SK-N-MC (cell line): ENCODE results near the gene WFDC1.

Source experiments
- DNase-seq: peaks from one replicate; pipeline ENCODE4 v3.0.0-alpha.2; 2011; ENCODE audit warnings: low read depth, low spot score
- H3K27ac ChIP-seq: fragments of 200-600 bp; sonication (generic); 2 replicates; pipeline ENCODE4 v1.5.1; 2016; ENCODE audit warnings: mixed run types
- H3K36me3 ChIP-seq: fragments of 200-600 bp; sonication (generic); 2 replicates; pipeline ENCODE4 v1.6.1; 2017; ENCODE audit warnings: antibody characterized with exemption, low read length, mixed read lengths; ENCODE audit not compliant: insufficient read depth
- H3K4me3 ChIP-seq: fragments of 200-600 bp; sonication (generic); 2 replicates; pipeline ENCODE4 v1.5.1; 2016
- H3K9ac ChIP-seq: fragments of 200-600 bp; sonication (generic); 2 replicates; pipeline ENCODE4 v1.8.0; 2017; ENCODE audit warnings: mixed run types, mixed read lengths; ENCODE audit not compliant: insufficient read length
- H3K9me3 ChIP-seq: fragments of 200-600 bp; sonication (generic); 2 replicates; pipeline ENCODE4 v1.6.1; 2017; ENCODE audit warnings: low read depth, mild to moderate bottlenecking, antibody characterized with exemption, low read length, moderate library complexity, mixed read lengths
- EZH2 ChIP-seq: fragments of 200-600 bp; sonication (generic); IDR thresholded peaks from one replicate; pipeline ENCODE4 v1.6.1; 2017; ENCODE audit warnings: antibody characterized with exemption
- FOXP2 ChIP-seq: optimal IDR thresholded peaks from 2 replicates; pipeline ENCODE3; 2011; ENCODE audit warnings: mild to moderate bottlenecking, moderate library complexity; ENCODE audit not compliant: insufficient read depth; ENCODE audit errors: extremely low read length, control extremely low read depth
- POLR2AphosphoS5 ChIP-seq: IDR thresholded peaks from 2 replicates; pipeline ENCODE4 v1.6.1; 2012; ENCODE audit warnings: mild to moderate bottlenecking, low read depth, low read length, borderline replicate concordance

Gene WFDC1

GRCh38 chr16:84356176-84356575 is 61.5 kb downstream of the WFDC1 start:
- H3K4me3 ChIP-seq, result no peak overlapping the region
- no peak for TF ChIP-seq EZH2
- TF ChIP-seq POLR2AphosphoS5, result no peak
- no peak for TF ChIP-seq FOXP2
- H3K9ac ChIP-seq, result no peak overlapping the region
- H3K9me3 ChIP-seq, result no peaks in the 10 kb centered on the region
- no peak overlapping the region for H3K27ac ChIP-seq
- no peaks in the 10 kb centered on the region for H3K36me3 ChIP-seq
- DNase-seq, result no peak

- Histone ChIP-seq H3K9me3 (no peaks in the 10 kb centered on the region), H3K36me3 (no peaks in the 10 kb centered on the region), H3K4me3 (no peak overlapping the region), H3K27ac (no peak overlapping the region), H3K9ac (no peak overlapping the region)
- TF ChIP-seq EZH2, result no peak
- no peak for TF ChIP-seq POLR2AphosphoS5
- no peak for TF ChIP-seq FOXP2
- DNase-seq, result no peak
These were observed 62.0 kb downstream of the WFDC1 start for GRCh38 chr16:84356591-84357116.

- no peak overlapping the region for H3K27ac ChIP-seq
- no peaks in the 10 kb centered on the region for H3K9me3 ChIP-seq
- no peak for TF ChIP-seq EZH2
- TF ChIP-seq POLR2AphosphoS5, result no peak
- TF ChIP-seq FOXP2, result no peak
- DNase-seq, result no peak
- no peak overlapping the region for H3K9ac ChIP-seq
- no peaks in the 10 kb centered on the region for H3K36me3 ChIP-seq
- no peak overlapping the region for H3K4me3 ChIP-seq
These were observed 62.5 kb downstream of the WFDC1 start for GRCh38 chr16:84357191-84357651.

- H3K27ac ChIP-seq, result no peak overlapping the region
- DNase-seq, result no peak
- no peaks in the 10 kb centered on the region for H3K9me3 ChIP-seq
- H3K9ac ChIP-seq, result no peak overlapping the region
- no peak overlapping the region for H3K4me3 ChIP-seq
- no peaks in the 10 kb centered on the region for H3K36me3 ChIP-seq
- no peak for TF ChIP-seq EZH2
- no peak for TF ChIP-seq FOXP2
- TF ChIP-seq POLR2AphosphoS5, result no peak
These were observed 64.1 kb downstream of the WFDC1 start for GRCh38 chr16:84358601-84359295.

GRCh38 chr16:84359326-84359725 is 64.6 kb downstream of the WFDC1 start:
- DNase-seq, result no peak
- Histone ChIP-seq H3K9ac (no peak overlapping the region), H3K36me3 (no peaks in the 10 kb centered on the region), H3K27ac (no peak overlapping the region), H3K4me3 (no peak overlapping the region), H3K9me3 (no peaks in the 10 kb centered on the region)
- TF ChIP-seq POLR2AphosphoS5 (no peak), FOXP2 (no peak), EZH2 (no peak)

- no peaks in the 10 kb centered on the region for H3K36me3 ChIP-seq
- H3K9me3 ChIP-seq, result no peaks in the 10 kb centered on the region
- H3K4me3 ChIP-seq, result no peak overlapping the region
- H3K27ac ChIP-seq, result no peak overlapping the region
- TF ChIP-seq EZH2, result no peak
- TF ChIP-seq POLR2AphosphoS5, result no peak
- no peak for TF ChIP-seq FOXP2
- H3K9ac ChIP-seq, result no peak overlapping the region
- DNase-seq, result no peak
These were observed 65.5 kb downstream of the WFDC1 start for GRCh38 chr16:84360170-84360569.

GRCh38 chr16:84360748-84361147 is 66.1 kb downstream of the WFDC1 start:
- H3K4me3 ChIP-seq, result no peak overlapping the region
- H3K9ac ChIP-seq, result no peak overlapping the region
- no peaks in the 10 kb centered on the region for H3K36me3 ChIP-seq
- no peak for DNase-seq
- TF ChIP-seq EZH2, result no peak
- TF ChIP-seq FOXP2, result no peak
- no peak for TF ChIP-seq POLR2AphosphoS5
- no peaks in the 10 kb centered on the region for H3K9me3 ChIP-seq
- H3K27ac ChIP-seq, result no peak overlapping the region

- DNase-seq, result no peak
- H3K9me3 ChIP-seq, result no peaks in the 10 kb centered on the region
- TF ChIP-seq EZH2, result no peak
- TF ChIP-seq POLR2AphosphoS5, result no peak
- TF ChIP-seq FOXP2, result no peak
These were observed 66.9 kb downstream of the WFDC1 start for GRCh38 chr16:84361546-84361945.

More at GRCh38 chr16:84361546-84361945, 66.9 kb downstream of the WFDC1 start:
- Histone ChIP-seq H3K27ac (no peak overlapping the region), H3K36me3 (no peaks in the 10 kb centered on the region), H3K4me3 (no peak overlapping the region), H3K9ac (no peak overlapping the region)
